Trophoblast cell (in vitro differentiated cells and primary cell): Measurements from ENCODE around the gene PET100.
"Not testable (repeated sequence)": the region's sequence is repeated elsewhere in the genome, so short reads cannot be mapped to it uniquely, and the experiment has no call there.

Experiments
- DNase-seq, 2 donors: peaks; one replicate each; pipeline ENCODE4 v3.0.0-alpha.2; 2016
- H2AFZ ChIP-seq: 2 replicates; pipeline ENCODE4 v1.6.1; 2013; ENCODE audit warnings: low read length, moderate library complexity, mild to moderate bottlenecking; ENCODE audit not compliant: insufficient read depth, poor library complexity
- H2AK5ac ChIP-seq: 2 replicates; pipeline ENCODE4 v1.6.1; 2013; ENCODE audit warnings: mild to moderate bottlenecking, low read length
- H2BK120ac ChIP-seq: 2 replicates; pipeline ENCODE4 v1.6.1; 2013; ENCODE audit warnings: low read length, mild to moderate bottlenecking, moderate library complexity; ENCODE audit not compliant: insufficient read depth, poor library complexity
- H2BK12ac ChIP-seq: 2 replicates; pipeline ENCODE4 v1.6.1; 2013; ENCODE audit warnings: mild to moderate bottlenecking, low read length, moderate library complexity
- H2BK5ac ChIP-seq: 2 replicates; pipeline ENCODE4 v1.6.1; 2013; ENCODE audit warnings: low read length, low read depth, moderate library complexity, mild to moderate bottlenecking; ENCODE audit not compliant: poor library complexity
- H3K14ac ChIP-seq: 2 replicates; pipeline ENCODE4 v1.6.1; 2013; ENCODE audit warnings: mild to moderate bottlenecking, low read length
- H3K18ac ChIP-seq: 2 replicates; pipeline ENCODE4 v1.6.1; 2013; ENCODE audit warnings: mild to moderate bottlenecking, low read length
- H3K23ac ChIP-seq: 2 replicates; pipeline ENCODE4 v1.6.1; 2013; ENCODE audit warnings: low read length
- H3K27ac ChIP-seq: 2 replicates; pipeline ENCODE4 v1.5.1; 2013; ENCODE audit warnings: low read depth, mild to moderate bottlenecking, inconsistent platforms, low read length, moderate library complexity
- H3K27me3 ChIP-seq: 2 replicates; pipeline ENCODE4 v1.6.1; 2013; ENCODE audit warnings: inconsistent platforms, mild to moderate bottlenecking, low read length, moderate library complexity; ENCODE audit not compliant: insufficient read depth
- H3K36me3 ChIP-seq, 2 experiments: 1 replicate in 1 of 2; 2 replicates in 1 of 2; pipeline ENCODE4 v1.6.1; 2013; ENCODE audit warnings: low read length in 2 of 2, mild to moderate bottlenecking in 2 of 2, moderate library complexity in 1 of 2; ENCODE audit not compliant: insufficient read depth in 2 of 2, control insufficient read depth in 1 of 2
- H3K4ac ChIP-seq: 2 replicates; pipeline ENCODE4 v1.6.1; 2013; ENCODE audit warnings: low read depth, mild to moderate bottlenecking, low read length, moderate library complexity
- H3K4me1 ChIP-seq, 2 experiments: 1 replicate in 1 of 2; 2 replicates in 1 of 2; pipeline ENCODE4 v1.6.1; 2013; ENCODE audit warnings: low read length in 2 of 2, mild to moderate bottlenecking in 2 of 2, moderate library complexity in 1 of 2; ENCODE audit not compliant: insufficient read depth in 2 of 2, control insufficient read depth in 1 of 2
- H3K4me2 ChIP-seq: 2 replicates; pipeline ENCODE4 v1.6.1; 2013; ENCODE audit warnings: inconsistent platforms, mild to moderate bottlenecking, low read length, moderate library complexity
- H3K4me3 ChIP-seq: 2 replicates; pipeline ENCODE4 v1.5.1; 2013; ENCODE audit warnings: mild to moderate bottlenecking, low read depth, low read length, inconsistent platforms
- H3K79me1 ChIP-seq: one replicate; pipeline ENCODE4 v1.6.1; 2013; ENCODE audit warnings: low read length
- H3K79me2 ChIP-seq: 2 replicates; pipeline ENCODE4 v1.6.1; 2013; ENCODE audit warnings: low read length, mild to moderate bottlenecking; ENCODE audit not compliant: control insufficient read depth, insufficient read depth, poor library complexity
- H3K9ac ChIP-seq: 2 replicates; pipeline ENCODE4 v1.6.1; 2013; ENCODE audit warnings: mild to moderate bottlenecking, low read length
- H3K9me3 ChIP-seq: 2 replicates; pipeline ENCODE4 v1.6.1; 2013; ENCODE audit warnings: low read depth, mild to moderate bottlenecking, control low read depth, inconsistent platforms, low read length; ENCODE audit not compliant: insufficient read depth
- H4K12ac ChIP-seq: 2 replicates; pipeline ENCODE4 v1.6.1; 2013; ENCODE audit warnings: low read depth, mild to moderate bottlenecking, low read length, moderate library complexity
- H4K8ac ChIP-seq: 2 replicates; pipeline ENCODE4 v1.6.1; 2013; ENCODE audit warnings: low read depth, mild to moderate bottlenecking, low read length, moderate library complexity
- H4K91ac ChIP-seq: one replicate; pipeline ENCODE4 v1.6.1; 2013; ENCODE audit warnings: low read depth, mild to moderate bottlenecking, low read length, moderate library complexity
- WGBS: extraction: QIAGEN DNeasy Blood & Tissue Kit; methylation state at CpG from one replicate; pipeline ENCODE4 v1.1.7; 2013; ENCODE audit warnings: missing lambda C conversion rate; ENCODE audit not compliant: insufficient read length, insufficient coverage; ENCODE audit errors: extremely low coverage; 5-methylcytosine and 5-hydroxymethylcytosine counted together

The PET100 gene

GRCh38 chr19:7641290-7642276 lies 12.0 kb downstream of the PET100 start:
- Histone ChIP-seq H3K4me1 (peaks cover 5 to 8% of the 10 kb centered on the region in 2 experiments), H3K9me3 (peaks cover 5% of the 10 kb centered on the region), H3K27ac (no peak overlapping the region), H3K18ac (no peak overlapping the region), H3K4me3 (no peak overlapping the region), H3K27me3 (no peaks in the 10 kb centered on the region), H2BK12ac (no peak overlapping the region), H3K4ac (no peak overlapping the region), H2BK120ac (no peak overlapping the region), H2AFZ (no peak overlapping the region), H3K14ac (no peak overlapping the region), H3K4me2 (no peak overlapping the region), H3K79me1 (peaks cover 6% of the 10 kb centered on the region), H4K8ac (no peak overlapping the region), H2AK5ac (no peak overlapping the region), H2BK5ac (no peak overlapping the region), H3K79me2 (peaks cover 7% of the 10 kb centered on the region), H3K23ac (no peak overlapping the region), H4K91ac (no peak overlapping the region), H3K9ac (no peak overlapping the region), H3K36me3 (peaks cover 31 to 36% of the 10 kb centered on the region in 2 experiments), H4K12ac (no peak overlapping the region)
- WGBS = no CpG with 5 or more reads among the region's 43 CpGs
- no peak for DNase-seq

GRCh38 chr19:7642295-7643030 lies 12.9 kb downstream of the PET100 start:
- no CpG with 5 or more reads among the region's 27 CpGs for WGBS
- no peak overlapping the region for H3K4ac ChIP-seq

DNA sequence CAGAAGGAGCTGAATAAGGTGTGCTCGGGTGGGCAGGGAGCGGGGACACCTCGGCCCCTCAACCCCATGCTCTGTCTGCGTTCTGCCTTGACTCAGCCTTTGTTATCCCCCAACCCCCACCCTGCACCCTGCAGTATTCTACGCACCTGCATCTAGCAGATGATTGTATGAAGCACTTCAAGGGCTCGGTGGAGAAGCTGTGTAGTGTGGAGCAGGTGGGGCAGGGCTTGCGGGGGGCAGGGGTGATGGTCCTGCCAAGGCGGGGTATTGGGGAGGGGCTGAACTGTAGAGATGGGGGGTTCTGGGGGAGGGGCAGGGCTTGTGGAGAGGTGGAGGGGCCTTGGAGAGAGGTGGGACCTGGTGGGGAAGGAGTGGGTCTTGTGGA lies 13.4 kb downstream of the PET100 start:
- no peak overlapping the region for H2AK5ac ChIP-seq
- H3K4me3 ChIP-seq = no peak overlapping the region
- H3K14ac ChIP-seq = no peak overlapping the region
- H2BK120ac ChIP-seq = no peak overlapping the region
- DNase-seq = no peak
- H2AFZ ChIP-seq = no peak overlapping the region
- no peak overlapping the region for H4K91ac ChIP-seq
- peaks cover 38 to 44% of the 10 kb centered on the region in 2 experiments for H3K36me3 ChIP-seq
- H2BK5ac ChIP-seq = no peak overlapping the region
- no peak overlapping the region for H3K4me2 ChIP-seq
- no peak overlapping the region for H3K18ac ChIP-seq
- H2BK12ac ChIP-seq = no peak overlapping the region
- no peaks in the 10 kb centered on the region for H3K27me3 ChIP-seq
- H3K4me1 ChIP-seq = no peaks in the 10 kb centered on the region
- H3K23ac ChIP-seq = no peak overlapping the region
- no peak overlapping the region for H3K4ac ChIP-seq
- H4K8ac ChIP-seq = no peak overlapping the region
- H3K79me2 ChIP-seq = no peaks in the 10 kb centered on the region
- no peak overlapping the region for H4K12ac ChIP-seq
- H3K79me1 ChIP-seq = no peaks in the 10 kb centered on the region
- peaks cover 3% of the 10 kb centered on the region for H3K9me3 ChIP-seq
- H3K27ac ChIP-seq = no peak overlapping the region
- WGBS = no CpG with 5 or more reads among the region's 8 CpGs
- H3K9ac ChIP-seq = no peak overlapping the region

More at GRCh38 chr19:7642295-7643030, 12.9 kb downstream of the PET100 start:
- H4K91ac ChIP-seq = no peak overlapping the region
- H3K4me3 ChIP-seq = no peak overlapping the region
- H2BK120ac ChIP-seq = no peak overlapping the region
- no peak overlapping the region for H4K12ac ChIP-seq
- H2BK12ac ChIP-seq = no peak overlapping the region
- H2AK5ac ChIP-seq = no peak overlapping the region
- H2BK5ac ChIP-seq = no peak overlapping the region
- no peak overlapping the region for H3K23ac ChIP-seq
- no peak overlapping the region for H3K27ac ChIP-seq
- H3K4me2 ChIP-seq = no peak overlapping the region
- no peak overlapping the region for H3K18ac ChIP-seq
- no peak overlapping the region for H2AFZ ChIP-seq
- H4K8ac ChIP-seq = no peak overlapping the region
- peaks cover 37 to 44% of the 10 kb centered on the region in 2 experiments for H3K36me3 ChIP-seq
- no peak overlapping the region for H3K9ac ChIP-seq
- H3K79me2 ChIP-seq = peaks cover 2% of the 10 kb centered on the region
- peaks cover 3 to 4% of the 10 kb centered on the region in 2 experiments for H3K4me1 ChIP-seq
- DNase-seq = no peak
- H3K9me3 ChIP-seq = peaks cover 3% of the 10 kb centered on the region
- H3K27me3 ChIP-seq = no peaks in the 10 kb centered on the region
- H3K14ac ChIP-seq = no peak overlapping the region
- peaks cover 1% of the 10 kb centered on the region for H3K79me1 ChIP-seq

- H3K79me2 ChIP-seq, H3K79me1 ChIP-seq, H3K4me2 ChIP-seq, H3K4me3 ChIP-seq, H3K9me3 ChIP-seq, H3K27me3 ChIP-seq, H2BK120ac ChIP-seq, H2AK5ac ChIP-seq, H2BK5ac ChIP-seq, H3K18ac ChIP-seq, H2AFZ ChIP-seq, H3K9ac ChIP-seq, H4K8ac ChIP-seq, H2BK12ac ChIP-seq, H3K23ac ChIP-seq, H3K27ac ChIP-seq, H4K91ac ChIP-seq, H3K4ac ChIP-seq, H3K4me1 ChIP-seq, H4K12ac ChIP-seq, H3K14ac ChIP-seq: not testable (repeated sequence)
- DNase-seq = peak; percentile 33 to 45
- no CpG with 5 or more reads among the region's 10 CpGs for WGBS
- peaks cover 38 to 44% of the 10 kb centered on the region in 2 experiments for H3K36me3 ChIP-seq
These were observed 14.3 kb downstream of the PET100 start for GRCh38 chr19:7643629-7644549.
